ENCODE results near the gene TSC22D2.

DNA sequence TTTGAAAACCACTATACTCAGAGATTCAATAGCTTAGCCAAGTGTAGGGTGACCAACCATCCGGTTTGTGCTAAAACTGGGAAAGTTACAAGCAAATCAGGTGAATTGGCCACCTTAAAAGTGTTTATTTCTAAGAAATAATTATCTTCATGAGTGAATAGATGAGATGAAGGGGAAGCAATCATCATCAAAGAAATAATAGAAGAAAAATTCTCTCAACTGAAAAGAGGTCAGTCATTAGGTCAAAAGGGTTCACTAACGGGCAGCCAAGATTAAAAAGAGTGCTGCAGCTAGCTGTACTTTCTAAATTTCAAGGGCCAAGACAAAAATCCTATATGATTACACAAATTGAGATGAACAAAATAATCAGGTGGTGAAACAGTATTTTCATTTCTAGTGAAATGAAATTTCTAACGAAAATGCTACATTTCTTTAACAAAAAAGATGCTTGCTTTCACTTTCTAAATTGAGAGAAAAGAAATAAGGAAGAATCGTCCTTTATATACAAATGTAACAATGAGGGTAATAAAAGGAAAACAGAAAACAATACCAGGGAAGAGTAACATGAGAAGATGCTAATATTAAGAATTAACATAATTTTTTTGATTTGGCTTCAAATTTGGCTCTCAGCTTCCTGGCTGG, 34.7 kb upstream of the TSC22D2 start:
- TF ChIP-seq, protein P1, sequence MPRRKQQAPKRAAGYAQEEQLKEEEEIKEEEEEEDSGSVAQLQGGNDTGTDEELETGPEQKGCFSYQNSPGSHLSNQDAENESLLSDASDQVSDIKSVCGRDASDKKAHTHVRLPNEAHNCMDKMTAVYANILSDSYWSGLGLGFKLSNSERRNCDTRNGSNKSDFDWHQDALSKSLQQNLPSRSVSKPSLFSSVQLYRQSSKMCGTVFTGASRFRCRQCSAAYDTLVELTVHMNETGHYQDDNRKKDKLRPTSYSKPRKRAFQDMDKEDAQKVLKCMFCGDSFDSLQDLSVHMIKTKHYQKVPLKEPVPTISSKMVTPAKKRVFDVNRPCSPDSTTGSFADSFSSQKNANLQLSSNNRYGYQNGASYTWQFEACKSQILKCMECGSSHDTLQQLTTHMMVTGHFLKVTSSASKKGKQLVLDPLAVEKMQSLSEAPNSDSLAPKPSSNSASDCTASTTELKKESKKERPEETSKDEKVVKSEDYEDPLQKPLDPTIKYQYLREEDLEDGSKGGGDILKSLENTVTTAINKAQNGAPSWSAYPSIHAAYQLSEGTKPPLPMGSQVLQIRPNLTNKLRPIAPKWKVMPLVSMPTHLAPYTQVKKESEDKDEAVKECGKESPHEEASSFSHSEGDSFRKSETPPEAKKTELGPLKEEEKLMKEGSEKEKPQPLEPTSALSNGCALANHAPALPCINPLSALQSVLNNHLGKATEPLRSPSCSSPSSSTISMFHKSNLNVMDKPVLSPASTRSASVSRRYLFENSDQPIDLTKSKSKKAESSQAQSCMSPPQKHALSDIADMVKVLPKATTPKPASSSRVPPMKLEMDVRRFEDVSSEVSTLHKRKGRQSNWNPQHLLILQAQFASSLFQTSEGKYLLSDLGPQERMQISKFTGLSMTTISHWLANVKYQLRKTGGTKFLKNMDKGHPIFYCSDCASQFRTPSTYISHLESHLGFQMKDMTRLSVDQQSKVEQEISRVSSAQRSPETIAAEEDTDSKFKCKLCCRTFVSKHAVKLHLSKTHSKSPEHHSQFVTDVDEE (CRISPR knock-in tag; IDR thresholded peaks at IDR 0.05): no peak
- TF ChIP-seq, protein P2, sequence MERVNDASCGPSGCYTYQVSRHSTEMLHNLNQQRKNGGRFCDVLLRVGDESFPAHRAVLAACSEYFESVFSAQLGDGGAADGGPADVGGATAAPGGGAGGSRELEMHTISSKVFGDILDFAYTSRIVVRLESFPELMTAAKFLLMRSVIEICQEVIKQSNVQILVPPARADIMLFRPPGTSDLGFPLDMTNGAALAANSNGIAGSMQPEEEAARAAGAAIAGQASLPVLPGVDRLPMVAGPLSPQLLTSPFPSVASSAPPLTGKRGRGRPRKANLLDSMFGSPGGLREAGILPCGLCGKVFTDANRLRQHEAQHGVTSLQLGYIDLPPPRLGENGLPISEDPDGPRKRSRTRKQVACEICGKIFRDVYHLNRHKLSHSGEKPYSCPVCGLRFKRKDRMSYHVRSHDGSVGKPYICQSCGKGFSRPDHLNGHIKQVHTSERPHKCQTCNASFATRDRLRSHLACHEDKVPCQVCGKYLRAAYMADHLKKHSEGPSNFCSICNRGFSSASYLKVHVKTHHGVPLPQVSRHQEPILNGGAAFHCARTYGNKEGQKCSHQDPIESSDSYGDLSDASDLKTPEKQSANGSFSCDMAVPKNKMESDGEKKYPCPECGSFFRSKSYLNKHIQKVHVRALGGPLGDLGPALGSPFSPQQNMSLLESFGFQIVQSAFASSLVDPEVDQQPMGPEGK (CRISPR knock-in tag; IDR thresholded peaks at IDR 0.05; ENCODE audit: borderline replicate concordance): no peak
